H9 (cell line): ENCODE measurements around the gene CXCL5. TPM values are rescaled to one million over a fixed set of nuclear protein-coding genes. Genes with fewer than 3 reads are reported as not detected.

Experiments
- DNase-seq: peaks from one replicate; pipeline ENCODE4 v3.0.0-alpha.2; 2017
- H2AFZ ChIP-seq: one replicate; pipeline ENCODE4 v1.6.1; 2013; ENCODE audit warnings: mild to moderate bottlenecking, low read length, control low read depth, moderate library complexity
- H2AK5ac ChIP-seq: 2 replicates; pipeline ENCODE4 v1.6.1; 2013; ENCODE audit warnings: low read length, control low read depth, mixed read lengths; ENCODE audit not compliant: insufficient read length
- H2BK120ac ChIP-seq: one replicate; pipeline ENCODE4 v1.6.1; 2013; ENCODE audit warnings: low read depth, mild to moderate bottlenecking, low read length, control low read depth, inconsistent platforms; ENCODE audit not compliant: poor library complexity, severe bottlenecking
- H2BK12ac ChIP-seq: 2 replicates; pipeline ENCODE4 v1.6.1; 2013; ENCODE audit warnings: low read length, control low read depth, mixed read lengths, low read depth; ENCODE audit not compliant: insufficient read length
- H2BK15ac ChIP-seq: 2 replicates; pipeline ENCODE4 v1.6.1; 2013; ENCODE audit warnings: low read depth, low read length, control low read depth
- H2BK20ac ChIP-seq: one replicate; pipeline ENCODE4 v1.6.1; 2013; ENCODE audit warnings: low read depth, mild to moderate bottlenecking, low read length, control low read depth, inconsistent platforms; ENCODE audit not compliant: poor library complexity, severe bottlenecking
- H2BK5ac ChIP-seq: 2 replicates; pipeline ENCODE4 v1.6.1; 2013; ENCODE audit warnings: low read length, control low read depth, mixed read lengths; ENCODE audit not compliant: insufficient read length
- H3K14ac ChIP-seq: 2 replicates; pipeline ENCODE4 v1.6.1; 2013; ENCODE audit warnings: low read length, control low read depth; ENCODE audit not compliant: insufficient read depth
- H3K18ac ChIP-seq: 2 replicates; pipeline ENCODE4 v1.6.1; 2013; ENCODE audit warnings: low read depth, mild to moderate bottlenecking, mixed read lengths, low read length, control low read depth; ENCODE audit not compliant: insufficient read length
- H3K23ac ChIP-seq: 2 replicates; pipeline ENCODE4 v1.6.1; 2013; ENCODE audit warnings: low read length, control low read depth, mixed read lengths, low read depth; ENCODE audit not compliant: insufficient read length
- H3K23me2 ChIP-seq: 2 replicates; pipeline ENCODE4 v1.6.1; 2013; ENCODE audit warnings: low read depth, mild to moderate bottlenecking, mixed read lengths, low read length, control low read depth; ENCODE audit not compliant: insufficient read length, poor library complexity, severe bottlenecking
- H3K27ac ChIP-seq: 2 replicates; pipeline ENCODE4 v1.5.1; 2013; ENCODE audit warnings: low read length, control low read depth, mixed read lengths, low read depth; ENCODE audit not compliant: insufficient read length
- H3K27me3 ChIP-seq: 2 replicates; pipeline ENCODE4 v1.6.1; 2013; ENCODE audit warnings: low read length, control low read depth, inconsistent platforms; ENCODE audit not compliant: insufficient read depth
- H3K4ac ChIP-seq: 2 replicates; pipeline ENCODE4 v1.6.1; 2013; ENCODE audit warnings: low read depth, mild to moderate bottlenecking, control low read depth, inconsistent platforms, low read length, moderate library complexity
- H3K4me1 ChIP-seq: 2 replicates; pipeline ENCODE4 v1.6.1; 2013; ENCODE audit warnings: low read length, control low read depth, inconsistent platforms; ENCODE audit not compliant: insufficient read depth
- H3K4me2 ChIP-seq: 2 replicates; pipeline ENCODE4 v1.6.1; 2013; ENCODE audit warnings: low read length, control low read depth, mixed read lengths; ENCODE audit not compliant: insufficient read length, insufficient read depth
- H3K56ac ChIP-seq: 2 replicates; pipeline ENCODE4 v1.6.1; 2013; ENCODE audit warnings: low read depth, mild to moderate bottlenecking, mixed read lengths, low read length, control low read depth; ENCODE audit not compliant: insufficient read length
- H3K79me1 ChIP-seq: 2 replicates; pipeline ENCODE4 v1.6.1; 2013; ENCODE audit warnings: low read depth, mild to moderate bottlenecking, moderate library complexity, low read length, control low read depth, inconsistent platforms; ENCODE audit not compliant: insufficient read depth, poor library complexity, severe bottlenecking
- H3K79me2 ChIP-seq: 2 replicates; pipeline ENCODE4 v1.6.1; 2013; ENCODE audit warnings: low read length, control low read depth, inconsistent platforms; ENCODE audit not compliant: insufficient read depth
- H3K9ac ChIP-seq: 2 replicates; pipeline ENCODE4 v1.6.1; 2013; ENCODE audit warnings: low read length, control low read depth, mixed read lengths; ENCODE audit not compliant: insufficient read length; ENCODE audit errors: extremely low read depth
- H3K9me3 ChIP-seq: one replicate; pipeline ENCODE4 v1.6.1; 2013; ENCODE audit warnings: low read depth, low read length, inconsistent platforms; ENCODE audit not compliant: control insufficient read depth
- H3T11ph ChIP-seq: one replicate; pipeline ENCODE4 v1.6.1; 2013; ENCODE audit warnings: mild to moderate bottlenecking, low read length, control low read depth, inconsistent platforms
- H4K20me1 ChIP-seq: one replicate; pipeline ENCODE4 v1.6.1; 2013; ENCODE audit not compliant: control insufficient read depth, insufficient read length, insufficient read depth
- H4K5ac ChIP-seq: 2 replicates; pipeline ENCODE4 v1.6.1; 2013; ENCODE audit warnings: low read depth, mild to moderate bottlenecking, mixed read lengths, low read length, control low read depth; ENCODE audit not compliant: insufficient read length
- H4K8ac ChIP-seq: replicated peaks from 2 replicates; pipeline ENCODE4 v1.6.1; 2013; ENCODE audit warnings: low read length, control low read depth, mixed read lengths, low read depth; ENCODE audit not compliant: insufficient read length
- H4K91ac ChIP-seq: 2 replicates; pipeline ENCODE4 v1.6.1; 2013; ENCODE audit warnings: low read depth, mild to moderate bottlenecking, moderate library complexity, mixed read lengths, low read length, control low read depth; ENCODE audit not compliant: insufficient read length
- H3K27ac Mint-ChIP-seq, 3 experiments: 2 replicates in 2 of 3; 3 replicates in 1 of 3; pipeline ENCODE4 v1.8.0; 2020 to 2021; ENCODE audit warnings: mixed read lengths in 3 of 3, mild to moderate bottlenecking in 1 of 3, moderate library complexity in 1 of 3
- H3K27me3 Mint-ChIP-seq: 2 replicates; pipeline ENCODE4 v1.8.0; 2021; ENCODE audit warnings: low read depth, mild to moderate bottlenecking, moderate library complexity, mixed read lengths
- H3K36me3 Mint-ChIP-seq, 3 experiments: 2 replicates in 2 of 3; 3 replicates in 1 of 3; pipeline ENCODE4 v1.8.0; 2020 to 2021; ENCODE audit warnings: low read depth in 3 of 3, mixed read lengths in 3 of 3; ENCODE audit not compliant: insufficient read depth in 1 of 3
- H3K4me1 Mint-ChIP-seq, 2 experiments: 2 replicates each; pipeline ENCODE4 v1.8.0; 2020; ENCODE audit warnings: mixed read lengths in 2 of 2
- H3K4me3 Mint-ChIP-seq, 2 experiments: 2 replicates in 1 of 2; 3 replicates in 1 of 2; pipeline ENCODE4 v1.8.0; 2020 to 2021; ENCODE audit warnings: mild to moderate bottlenecking in 2 of 2, mixed read lengths in 2 of 2, moderate library complexity in 1 of 2
- H3K9me3 Mint-ChIP-seq, 2 experiments: 2 replicates in 1 of 2; 3 replicates in 1 of 2; pipeline ENCODE4 v1.8.0; 2020; ENCODE audit warnings: mild to moderate bottlenecking in 2 of 2, mixed read lengths in 2 of 2, moderate library complexity in 1 of 2
- CTCF ChIP-seq: fragments of 200-600 bp; sonication (generic); conservative IDR thresholded peaks from 3 replicates; pipeline ENCODE4 v1.8.0; 2021; ENCODE audit warnings: antibody characterized with exemption, mild to moderate bottlenecking
- total RNA-seq: library from RNA; stranded (reverse); gene quantifications from 2 replicates; pipeline ENCODE4 v1.2.1, GENCODE V29; 2021

The CXCL5 gene
- total RNA-seq, 1 experiment from 2014 or later = 9.2 TPM

- H3K27me3 ChIP-seq = no peaks in the 10 kb centered on the region
- H3K18ac ChIP-seq = no peak overlapping the region
- no peak overlapping the region for H3K23ac ChIP-seq
- H2BK12ac ChIP-seq = no peak overlapping the region
- no peak overlapping the region for H3K14ac ChIP-seq
- H3K9me3 ChIP-seq = no peaks in the 10 kb centered on the region
- no peak overlapping the region for H3T11ph ChIP-seq
- H4K91ac ChIP-seq = no peak overlapping the region
- TF ChIP-seq CTCF = no peak
- H3K4me1 Mint-ChIP-seq = peaks cover 15 to 19% of the 10 kb centered on the region in 2 experiments
- no peak overlapping the region for H3K27ac ChIP-seq
- H2BK120ac ChIP-seq = no peak overlapping the region
- no peak overlapping the region for H3K56ac ChIP-seq
- H3K27ac Mint-ChIP-seq = no peak overlapping the region
- H4K20me1 ChIP-seq = no peaks in the 10 kb centered on the region
- no peaks in the 10 kb centered on the region for H3K79me1 ChIP-seq
- H3K4me1 ChIP-seq = no peaks in the 10 kb centered on the region; the same call in 1 of the 2 replicates
- H3K9ac ChIP-seq = no peak overlapping the region
- peaks cover under 1% of the 10 kb centered on the region for H3K23me2 ChIP-seq
- no peak for DNase-seq
- H2AK5ac ChIP-seq = no peak overlapping the region
- no peaks in the 10 kb centered on the region for H3K79me2 ChIP-seq
- no peak overlapping the region for H3K4me2 ChIP-seq
- H4K5ac ChIP-seq = no peak overlapping the region
- H3K9me3 Mint-ChIP-seq = no peaks in the 10 kb centered on the region
- no peak overlapping the region for H3K4me3 Mint-ChIP-seq
- peaks cover 0 to 2% (median 0%) of the 10 kb centered on the region in 3 experiments; a peak in 1 of 7 replicates for H3K36me3 Mint-ChIP-seq
- H2BK15ac ChIP-seq = no peak overlapping the region
- no peak overlapping the region for H2BK5ac ChIP-seq
- H4K8ac ChIP-seq = no peak overlapping the region
- H3K27me3 Mint-ChIP-seq = no peaks in the 10 kb centered on the region; the same call in 1 of the 2 replicates
- H3K4ac ChIP-seq = no peak overlapping the region
- no peak overlapping the region for H2AFZ ChIP-seq
- H2BK20ac ChIP-seq = no peak overlapping the region
Observed at GRCh38 chr4:74033739-74034138, 35.3 kb upstream of the CXCL5 start.
